Rectal smooth muscle tissue (tissue), 1 donor: ENCODE results near the gene CDH20.

Experiments
- H3K27ac ChIP-seq: one replicate; pipeline ENCODE4 v1.7.0; 2013; ENCODE audit warnings: low read depth, low read length, inconsistent platforms
- H3K27me3 ChIP-seq: one replicate; pipeline ENCODE4 v1.7.0; 2013; ENCODE audit warnings: low read length; ENCODE audit not compliant: control insufficient read depth, insufficient read depth
- H3K36me3 ChIP-seq: one replicate; pipeline ENCODE4 v1.7.0; 2013; ENCODE audit warnings: low read length; ENCODE audit not compliant: control insufficient read depth, insufficient read depth
- H3K4me1 ChIP-seq: one replicate; pipeline ENCODE4 v1.7.0; 2013; ENCODE audit warnings: low read length; ENCODE audit not compliant: control insufficient read depth, insufficient read depth
- H3K4me3 ChIP-seq: one replicate; pipeline ENCODE4 v1.7.0; 2013; ENCODE audit warnings: low read length
- H3K9ac ChIP-seq: one replicate; pipeline ENCODE4 v1.7.0; 2013; ENCODE audit warnings: low read length

CDH20 gene

GRCh38 chr18:61333271-61333745 lies at the start of gene CDH20:
TSS of gene CDH20 (plus strand) at chr18:61333430.
- Histone ChIP-seq H3K4me3 (no peak within 1 kb of the TSS), H3K27ac (no peak within 1 kb of the TSS), H3K9ac (no peak within 1 kb of the TSS), H3K36me3 (no peaks in the 10 kb centered on the region), H3K27me3 (peaks cover 14% of the 10 kb centered on the region), H3K4me1 (no peaks in the 10 kb centered on the region)

DNA sequence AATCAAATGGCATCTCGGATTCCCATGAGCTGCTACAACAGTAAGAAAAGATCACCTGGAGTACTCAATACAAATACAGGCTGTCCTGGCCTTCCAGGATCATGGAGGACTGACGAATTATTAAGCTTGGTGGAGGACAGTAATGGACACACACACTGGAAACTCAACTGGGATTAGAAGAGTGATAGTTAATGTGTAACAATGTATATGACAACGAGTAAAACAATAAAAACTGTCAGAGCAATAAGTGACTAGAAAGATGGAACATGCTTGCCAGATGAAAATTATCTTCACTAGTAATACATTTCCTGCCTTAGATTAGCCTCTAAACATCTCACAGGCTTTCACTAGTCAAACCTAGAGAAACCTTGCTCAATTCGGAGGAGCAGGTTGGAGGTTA lies 49.2 kb upstream of the CDH20 start:
- Histone ChIP-seq H3K4me3 (no peak overlapping the region), H3K27me3 (no peaks in the 10 kb centered on the region), H3K4me1 (no peaks in the 10 kb centered on the region), H3K27ac (no peak overlapping the region), H3K36me3 (no peaks in the 10 kb centered on the region), H3K9ac (no peak overlapping the region)

- Histone ChIP-seq H3K27me3 (no peaks in the 10 kb centered on the region), H3K36me3 (no peaks in the 10 kb centered on the region), H3K27ac (no peak overlapping the region), H3K9ac (no peak overlapping the region), H3K4me3 (no peak overlapping the region), H3K4me1 (no peaks in the 10 kb centered on the region)
These were observed 47.5 kb upstream of the CDH20 start for GRCh38 chr18:61285777-61286176.

- Histone ChIP-seq H3K27me3 (no peaks in the 10 kb centered on the region), H3K27ac (no peak overlapping the region), H3K4me1 (no peaks in the 10 kb centered on the region), H3K36me3 (no peaks in the 10 kb centered on the region), H3K9ac (no peak overlapping the region), H3K4me3 (no peak overlapping the region)
These were observed 46.4 kb upstream of the CDH20 start for GRCh38 chr18:61286867-61287266.

- no peak overlapping the region for H3K27ac ChIP-seq
- H3K27me3 ChIP-seq, result no peaks in the 10 kb centered on the region
- no peak overlapping the region for H3K4me3 ChIP-seq
- H3K4me1 ChIP-seq, result no peaks in the 10 kb centered on the region
- H3K36me3 ChIP-seq, result no peaks in the 10 kb centered on the region
- no peak overlapping the region for H3K9ac ChIP-seq
These were observed 42.6 kb upstream of the CDH20 start for GRCh38 chr18:61290616-61291015.

- Histone ChIP-seq H3K36me3 (no peaks in the 10 kb centered on the region), H3K4me3 (no peak overlapping the region), H3K27me3 (no peaks in the 10 kb centered on the region), H3K27ac (no peak overlapping the region), H3K9ac (no peak overlapping the region), H3K4me1 (no peaks in the 10 kb centered on the region)
These were observed 40.8 kb upstream of the CDH20 start for GRCh38 chr18:61292280-61293035.

GRCh38 chr18:61295153-61295552 lies 38.1 kb upstream of the CDH20 start:
- Histone ChIP-seq H3K27me3 (no peaks in the 10 kb centered on the region), H3K36me3 (no peaks in the 10 kb centered on the region), H3K4me1 (no peaks in the 10 kb centered on the region), H3K4me3 (no peak overlapping the region), H3K27ac (no peak overlapping the region), H3K9ac (no peak overlapping the region)

DNA sequence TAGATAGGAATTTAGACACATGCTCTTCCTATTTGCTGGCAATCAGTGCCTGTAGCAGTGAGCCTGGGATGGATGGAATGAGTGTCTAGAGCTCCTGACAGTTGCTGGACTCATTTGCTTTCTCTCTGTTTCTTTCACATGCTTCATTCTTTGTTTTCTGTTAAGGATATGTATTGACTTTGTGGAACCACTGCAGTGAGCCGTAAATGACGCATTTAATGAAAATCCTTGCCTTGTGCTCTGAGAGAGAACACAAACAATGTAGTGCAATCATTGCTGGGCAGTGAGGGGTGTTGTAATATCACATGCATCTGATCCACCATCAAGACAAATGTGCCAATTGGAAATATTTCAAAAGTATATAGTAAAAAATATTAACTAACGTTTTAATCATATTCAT lies 25.2 kb upstream of the CDH20 start:
- Histone ChIP-seq H3K4me3 (no peak overlapping the region), H3K4me1 (no peaks in the 10 kb centered on the region), H3K27ac (no peak overlapping the region), H3K9ac (no peak overlapping the region), H3K36me3 (no peaks in the 10 kb centered on the region), H3K27me3 (no peaks in the 10 kb centered on the region)

DNA sequence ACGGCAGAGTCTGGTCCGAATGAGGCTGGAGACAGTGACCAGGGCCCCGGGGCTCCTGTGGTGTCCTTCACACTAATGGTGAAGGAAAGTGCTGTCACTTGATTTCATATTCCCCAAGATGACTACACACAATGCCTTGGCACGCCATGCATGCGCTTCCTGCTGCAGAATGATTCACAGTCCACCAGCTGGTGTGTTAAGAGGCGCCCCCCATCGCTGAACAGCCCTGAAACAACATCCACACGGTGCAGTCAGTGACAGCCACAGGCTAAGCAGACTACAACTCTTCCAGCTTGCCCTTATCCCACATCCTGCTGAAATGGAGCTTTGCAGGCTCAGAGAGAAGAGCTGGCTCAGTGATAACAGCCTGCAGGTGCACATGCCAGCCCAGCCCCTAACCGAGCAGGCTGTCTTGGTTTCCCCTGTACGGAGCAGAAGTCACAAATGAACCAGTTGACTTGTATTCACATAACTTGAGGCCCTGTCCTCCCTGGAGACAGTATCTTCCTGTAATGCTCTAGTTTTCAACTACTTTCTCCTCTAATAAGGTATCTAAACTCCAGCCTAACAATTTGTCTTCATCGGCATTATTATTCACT lies 24.3 kb upstream of the CDH20 start:
- H3K4me3 ChIP-seq, result no peak overlapping the region
- no peak overlapping the region for H3K27ac ChIP-seq
- H3K9ac ChIP-seq, result no peak overlapping the region
- no peaks in the 10 kb centered on the region for H3K36me3 ChIP-seq
- H3K27me3 ChIP-seq, result no peaks in the 10 kb centered on the region
- no peaks in the 10 kb centered on the region for H3K4me1 ChIP-seq

DNA sequence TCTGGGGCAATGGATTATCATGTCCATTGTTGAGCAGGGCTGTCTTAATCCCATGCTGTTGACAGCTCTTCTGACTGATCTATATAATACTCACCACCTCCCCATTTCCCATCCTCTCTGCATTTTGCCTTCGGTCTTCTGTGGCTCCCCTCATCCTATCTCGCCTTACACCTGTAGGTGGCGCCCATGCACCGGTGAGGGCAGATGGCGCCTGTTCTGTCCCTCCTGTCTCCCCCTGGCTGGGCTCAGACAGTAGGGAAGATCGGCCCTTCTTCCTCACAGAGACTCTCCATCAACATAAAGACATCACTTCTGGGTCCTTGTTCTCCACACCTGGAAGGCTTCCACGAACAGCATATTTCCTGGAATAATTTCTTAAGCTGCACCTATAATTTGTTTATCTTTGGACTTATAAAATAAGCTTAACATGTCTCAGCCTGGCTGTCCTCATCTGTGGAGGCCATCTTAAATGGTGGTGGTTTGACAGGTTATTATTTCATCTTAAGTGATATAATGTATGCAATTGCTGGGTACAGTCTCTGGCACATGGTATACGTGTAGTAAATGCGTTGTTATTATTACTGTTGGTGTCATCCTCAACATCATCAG lies 10.9 kb upstream of the CDH20 start:
- Histone ChIP-seq H3K9ac (no peak overlapping the region), H3K4me1 (no peaks in the 10 kb centered on the region), H3K36me3 (no peaks in the 10 kb centered on the region), H3K4me3 (no peak overlapping the region), H3K27me3 (no peaks in the 10 kb centered on the region), H3K27ac (no peak overlapping the region)

- Histone ChIP-seq H3K4me1 (no peaks in the 10 kb centered on the region), H3K4me3 (no peak overlapping the region), H3K36me3 (no peaks in the 10 kb centered on the region), H3K9ac (no peak overlapping the region), H3K27me3 (no peaks in the 10 kb centered on the region), H3K27ac (no peak overlapping the region)
These were observed 9.3 kb upstream of the CDH20 start for GRCh38 chr18:61323951-61324350.

DNA sequence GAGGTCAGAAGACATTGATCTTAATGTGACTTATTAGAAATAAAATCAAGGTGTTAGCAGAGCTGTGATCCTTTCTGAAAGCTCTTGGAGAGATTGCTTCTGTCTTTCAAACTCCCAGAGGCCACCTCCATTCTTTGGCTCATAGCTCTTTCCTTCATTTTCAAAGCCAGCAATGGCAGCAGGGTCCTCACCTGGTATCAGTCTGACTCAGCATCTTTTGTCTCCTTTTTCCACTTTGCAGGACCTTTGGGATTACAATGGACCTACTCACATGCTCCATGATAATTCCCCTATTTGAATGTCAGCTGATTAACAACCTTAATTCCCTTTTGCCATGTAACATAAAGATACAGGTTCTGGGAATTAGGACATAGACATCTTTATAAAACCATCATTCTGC lies 6.8 kb upstream of the CDH20 start:
- Histone ChIP-seq H3K27ac (no peak overlapping the region), H3K36me3 (no peaks in the 10 kb centered on the region), H3K4me1 (no peaks in the 10 kb centered on the region), H3K4me3 (no peak overlapping the region), H3K27me3 (no peaks in the 10 kb centered on the region), H3K9ac (no peak overlapping the region)
